Nephron (organoid): ENCODE data around the gene PSMD7.

Experiments
- H3K27ac Mint-ChIP-seq, 3 experiments: 2 replicates each; pipeline ENCODE4 v1.8.0; 2020; ENCODE audit warnings: mixed read lengths in 3 of 3, mild to moderate bottlenecking in 2 of 3, moderate library complexity in 1 of 3
- H3K27me3 Mint-ChIP-seq: 2 replicates; pipeline ENCODE4 v1.8.0; 2021; ENCODE audit warnings: low read depth, mild to moderate bottlenecking, moderate library complexity, mixed read lengths
- H3K36me3 Mint-ChIP-seq: 2 replicates; pipeline ENCODE4 v1.8.0; 2020; ENCODE audit warnings: low read depth, mixed read lengths
- H3K4me1 Mint-ChIP-seq: 2 replicates; pipeline ENCODE4 v1.8.0; 2020; ENCODE audit warnings: mixed read lengths
- H3K4me3 Mint-ChIP-seq, 3 experiments: 2 replicates each; pipeline ENCODE4 v1.8.0; 2020; ENCODE audit warnings: mild to moderate bottlenecking in 3 of 3, mixed read lengths in 3 of 3, moderate library complexity in 2 of 3
- H3K9me3 Mint-ChIP-seq: 2 replicates; pipeline ENCODE4 v1.8.0; 2020; ENCODE audit warnings: mixed read lengths
- CTCF ChIP-seq, 3 experiments: fragments of 200-600 bp; sonication (generic); IDR thresholded peaks; one replicate each; pipeline ENCODE4 v1.5.0; 2021; ENCODE audit warnings: antibody characterized with exemption in 3 of 3; ENCODE audit not compliant: unreplicated experiment in 3 of 3

The PSMD7 gene

GRCh38 chr16:74257061-74257460, 39.6 kb upstream of the PSMD7 start:
- Mint-ChIP-seq H3K4me1 (no peaks in the 10 kb centered on the region), H3K4me3 (no peak overlapping the region), H3K27me3 (peaks cover 8% of the 10 kb centered on the region), H3K27ac (no peak overlapping the region), H3K36me3 (no peaks in the 10 kb centered on the region), H3K9me3 (peaks cover 6% of the 10 kb centered on the region)
- no peak for TF ChIP-seq CTCF (IDR thresholded peaks at IDR 0.05; ENCODE audit: unreplicated experiment in 3 of 3)

- Mint-ChIP-seq H3K36me3 (no peaks in the 10 kb centered on the region), H3K4me1 (peaks cover 8% of the 10 kb centered on the region), H3K4me3 (no peak overlapping the region), H3K9me3 (no peaks in the 10 kb centered on the region), H3K27ac (no peak overlapping the region), H3K27me3 (peaks cover 8% of the 10 kb centered on the region)
- TF ChIP-seq CTCF (IDR thresholded peaks at IDR 0.05; ENCODE audit: unreplicated experiment in 3 of 3) = no peak
These were observed 35.5 kb upstream of the PSMD7 start for GRCh38 chr16:74261068-74261467.

- Mint-ChIP-seq H3K27ac (peak overlapping the region; percentile 37 to 54 (median 46)), H3K4me3 (no peak overlapping the region)
- no peak for TF ChIP-seq CTCF (IDR thresholded peaks at IDR 0.05; ENCODE audit: unreplicated experiment in 3 of 3)
These were observed 31.8 kb upstream of the PSMD7 start for GRCh38 chr16:74264811-74265210.

GRCh38 chr16:74268372-74268782, 28.2 kb upstream of the PSMD7 start:
- Mint-ChIP-seq H3K36me3 (no peaks in the 10 kb centered on the region), H3K9me3 (peaks cover 4% of the 10 kb centered on the region), H3K27me3 (no peaks in the 10 kb centered on the region), H3K4me1 (peaks cover 40% of the 10 kb centered on the region), H3K27ac (peak overlapping the region; percentile 83 to 97 (median 95)), H3K4me3 (peak overlapping the region; percentile 42 to 52 (median 47))
- no peak for TF ChIP-seq CTCF (IDR thresholded peaks at IDR 0.05; ENCODE audit: unreplicated experiment in 3 of 3)

More at GRCh38 chr16:74264811-74265210, 31.8 kb upstream of the PSMD7 start:
- Mint-ChIP-seq H3K27me3 (no peaks in the 10 kb centered on the region), H3K9me3 (no peaks in the 10 kb centered on the region), H3K4me1 (peaks cover 40% of the 10 kb centered on the region), H3K36me3 (no peaks in the 10 kb centered on the region)

GRCh38 chr16:74271872-74272271, 24.7 kb upstream of the PSMD7 start:
- Mint-ChIP-seq H3K4me3 (no peak overlapping the region), H3K9me3 (peaks cover 4% of the 10 kb centered on the region), H3K36me3 (no peaks in the 10 kb centered on the region), H3K4me1 (peaks cover 26% of the 10 kb centered on the region), H3K27ac (no peak overlapping the region), H3K27me3 (no peaks in the 10 kb centered on the region)
- no peak for TF ChIP-seq CTCF (IDR thresholded peaks at IDR 0.05; ENCODE audit: unreplicated experiment in 3 of 3)

GRCh38 chr16:74275031-74275636, 21.5 kb upstream of the PSMD7 start:
- H3K4me1 Mint-ChIP-seq = no peaks in the 10 kb centered on the region
- TF ChIP-seq CTCF (IDR thresholded peaks at IDR 0.05; ENCODE audit: unreplicated experiment in 3 of 3) = peak; percentile 63 to 68 (median 66)
- no peaks in the 10 kb centered on the region for H3K27me3 Mint-ChIP-seq

More at GRCh38 chr16:74275031-74275636, 21.5 kb upstream of the PSMD7 start:
- peaks cover 7% of the 10 kb centered on the region for H3K9me3 Mint-ChIP-seq
- no peak overlapping the region for H3K27ac Mint-ChIP-seq
- H3K36me3 Mint-ChIP-seq = no peaks in the 10 kb centered on the region
- no peak overlapping the region for H3K4me3 Mint-ChIP-seq
